IMR-90 (cell line): ENCODE results near the gene TM9SF4. TPM values are rescaled to one million over a fixed set of nuclear protein-coding genes. Genes with fewer than 3 reads are reported as not detected.

ENCODE experiments used
- ATAC-seq: fragments of 200-7000 bp; cut with Tn5 transposase; 2 replicates; pipeline ENCODE4 v1.9.1; 2020; ENCODE audit warnings: low read depth, mild to moderate bottlenecking, moderate library complexity
- BruUV-seq: library from RNA; stranded (reverse); fragments of 400-500 nt; replicated peaks from 2 replicates; lab custom pipeline; 2021; lab: Mats Ljungman, UMichigan
- CTCF ChIA-PET: fragments of 300-600 bp; formaldehyde crosslinking; extraction: SDS; loops from one replicate; lab custom pipeline; 2021; ENCODE audit warnings: antibody characterized with exemption; lab: Yijun Ruan, JAX
- POLR2A ChIA-PET: fragments of 300-600 bp; sonication (Branson Sonifier 250); formaldehyde crosslinking; loops from one replicate; lab custom pipeline; 2022; ENCODE audit warnings: antibody characterized with exemption; ENCODE audit not compliant: unreplicated experiment; lab: Charles Lee
- DNase-seq: peaks from one replicate; pipeline ENCODE4 v3.0.0; 2013
- H2AFZ ChIP-seq: replicated peaks from 2 replicates; pipeline ENCODE3; 2013; ENCODE audit warnings: low read length, mild to moderate bottlenecking; ENCODE audit not compliant: poor library complexity
- H2AK5ac ChIP-seq: 2 replicates; pipeline ENCODE4 v1.6.1; 2013; ENCODE audit warnings: low read depth, low read length, inconsistent platforms
- H2AK9ac ChIP-seq: replicated peaks from 2 replicates; pipeline ENCODE3; 2013; ENCODE audit warnings: mild to moderate bottlenecking, low read depth, low read length, moderate library complexity; ENCODE audit not compliant: poor library complexity
- H2BK120ac ChIP-seq: 2 replicates; pipeline ENCODE4 v1.6.1; 2013; ENCODE audit warnings: low read depth, low read length, inconsistent platforms
- H2BK15ac ChIP-seq: 3 replicates; pipeline ENCODE4 v1.6.1; 2013; ENCODE audit warnings: low read depth, low read length, inconsistent platforms
- H2BK20ac ChIP-seq: 2 replicates; pipeline ENCODE4 v1.6.1; 2013; ENCODE audit warnings: low read depth, mild to moderate bottlenecking, inconsistent platforms, low read length, moderate library complexity
- H2BK5ac ChIP-seq: 2 replicates; pipeline ENCODE4 v1.6.1; 2013; ENCODE audit warnings: mild to moderate bottlenecking, low read depth, low read length, inconsistent platforms; ENCODE audit not compliant: poor library complexity, severe bottlenecking
- H3K14ac ChIP-seq: replicated peaks from 2 replicates; pipeline ENCODE4 v1.6.1; 2013; ENCODE audit warnings: low read depth, low read length, inconsistent platforms
- H3K18ac ChIP-seq: 2 replicates; pipeline ENCODE4 v1.6.1; 2013; ENCODE audit warnings: low read depth, low read length, control low read depth
- H3K23ac ChIP-seq: 2 replicates; pipeline ENCODE4 v1.6.1; 2013; ENCODE audit warnings: low read depth, low read length, inconsistent platforms
- H3K27ac ChIP-seq: 2 replicates; pipeline ENCODE4 v1.5.1; 2013; ENCODE audit warnings: mild to moderate bottlenecking, control low read depth, low read length; ENCODE audit not compliant: insufficient read depth
- H3K27me3 ChIP-seq: 2 replicates; pipeline ENCODE4 v1.6.1; 2013; ENCODE audit warnings: low read length; ENCODE audit not compliant: control insufficient read depth, insufficient read depth
- H3K36me3 ChIP-seq: 2 replicates; pipeline ENCODE4 v1.6.1; 2013; ENCODE audit warnings: low read length, mixed read lengths; ENCODE audit not compliant: control insufficient read depth, insufficient read depth
- H3K4ac ChIP-seq: 2 replicates; pipeline ENCODE4 v1.6.1; 2013; ENCODE audit warnings: low read depth, low read length, inconsistent platforms
- H3K4me1 ChIP-seq: 2 replicates; pipeline ENCODE4 v1.6.1; 2013; ENCODE audit warnings: low read length, mixed read lengths; ENCODE audit not compliant: control insufficient read depth, insufficient read depth
- H3K4me2 ChIP-seq: 2 replicates; pipeline ENCODE4 v1.6.1; 2013; ENCODE audit warnings: low read depth, mild to moderate bottlenecking, control low read depth, low read length, moderate library complexity
- H3K4me3 ChIP-seq: 2 replicates; pipeline ENCODE4 v1.5.1; 2013; ENCODE audit warnings: low read depth, mild to moderate bottlenecking, control low read depth, low read length, moderate library complexity; ENCODE audit not compliant: insufficient read depth
- H3K56ac ChIP-seq: 2 replicates; pipeline ENCODE4 v1.6.1; 2013; ENCODE audit warnings: low read length, inconsistent platforms; ENCODE audit not compliant: insufficient read depth; ENCODE audit errors: extremely low read depth
- H3K79me1 ChIP-seq, 2 experiments: 2 replicates each; pipeline ENCODE4 v1.6.1; 2013; ENCODE audit warnings: low read length in 2 of 2, inconsistent platforms in 1 of 2, low read depth in 1 of 2
- H3K9ac ChIP-seq: 2 replicates; pipeline ENCODE4 v1.6.1; 2013; ENCODE audit warnings: low read depth, low read length, control low read depth
- H3K9me1 ChIP-seq: 2 replicates; pipeline ENCODE4 v1.6.1; 2013; ENCODE audit warnings: low read length, inconsistent platforms; ENCODE audit not compliant: insufficient read depth
- H3K9me3 ChIP-seq: 2 replicates; pipeline ENCODE4 v1.6.1; 2013; ENCODE audit warnings: low read length; ENCODE audit not compliant: control insufficient read depth, insufficient read depth
- H4K20me1 ChIP-seq: 2 replicates; pipeline ENCODE4 v1.6.1; 2013; ENCODE audit warnings: low read length, inconsistent platforms; ENCODE audit not compliant: insufficient read depth
- H4K5ac ChIP-seq: 2 replicates; pipeline ENCODE4 v1.6.1; 2013; ENCODE audit warnings: mild to moderate bottlenecking, low read depth, low read length, control low read depth
- H4K8ac ChIP-seq, 2 experiments: 2 replicates each; pipeline ENCODE4 v1.6.1; 2013; ENCODE audit warnings: low read depth in 2 of 2, low read length in 2 of 2, control low read depth in 1 of 2, inconsistent platforms in 1 of 2
- H4K91ac ChIP-seq: 2 replicates; pipeline ENCODE4 v1.6.1; 2013; ENCODE audit warnings: low read depth, low read length, inconsistent platforms; ENCODE audit not compliant: insufficient read depth
- BHLHE40 ChIP-seq: fragments of 150-350 bp; IDR thresholded peaks from 2 replicates; pipeline ENCODE4 v1.6.1; 2016; ENCODE audit warnings: mild to moderate bottlenecking, low read depth, low read length
- CEBPB ChIP-seq: IDR thresholded peaks from 2 replicates; pipeline ENCODE4 v1.6.1; 2012; ENCODE audit warnings: low read depth, low read length, improper control_type of control experiment
- CHD1 ChIP-seq: IDR thresholded peaks from 2 replicates; pipeline ENCODE4 v1.6.1; 2012; ENCODE audit warnings: low read depth, low read length, improper control_type of control experiment
- ELK1 ChIP-seq: fragments of 150-350 bp; IDR thresholded peaks from 2 replicates; pipeline ENCODE4 v1.6.1; 2016; ENCODE audit warnings: low read depth, mild to moderate bottlenecking, low read length, moderate library complexity, borderline replicate concordance
- FOS ChIP-seq: fragments of 150-350 bp; IDR thresholded peaks from 2 replicates; pipeline ENCODE4 v1.6.1; 2016; ENCODE audit warnings: low read depth, low read length
- MAFK ChIP-seq: IDR thresholded peaks from 2 replicates; pipeline ENCODE4 v1.6.1; 2012; ENCODE audit warnings: low read depth, low read length, improper control_type of control experiment
- MAZ ChIP-seq: IDR thresholded peaks from 2 replicates; pipeline ENCODE4 v1.6.1; 2012; ENCODE audit warnings: low read depth, mild to moderate bottlenecking, low read length, improper control_type of control experiment, moderate library complexity, borderline replicate concordance
- MXI1 ChIP-seq: IDR thresholded peaks from 2 replicates; pipeline ENCODE4 v1.6.1; 2012; ENCODE audit warnings: low read depth, mild to moderate bottlenecking, low read length, moderate library complexity, borderline replicate concordance
- POLR2A ChIP-seq: IDR thresholded peaks from 2 replicates; pipeline ENCODE4 v1.6.1; 2012; ENCODE audit warnings: mild to moderate bottlenecking, low read depth, low read length
- RAD21 ChIP-seq: IDR thresholded peaks from 2 replicates; pipeline ENCODE4 v1.6.1; 2012; ENCODE audit warnings: low read length, improper control_type of control experiment
- RCOR1 ChIP-seq: IDR thresholded peaks from 2 replicates; pipeline ENCODE4 v1.6.1; 2012; ENCODE audit warnings: mild to moderate bottlenecking, low read length, improper control_type of control experiment; ENCODE audit not compliant: insufficient replicate concordance
- USF2 ChIP-seq: fragments of 150-350 bp; IDR thresholded peaks from 2 replicates; pipeline ENCODE4 v1.6.1; 2017; ENCODE audit warnings: mild to moderate bottlenecking, antibody characterized with exemption, low read length, low read depth
- WGBS, 2 experiments: methylation state at CpG; one replicate each; pipeline versions ENCODE4 v1.1.5 to v1.1.7; 2013; ENCODE audit warnings: missing lambda C conversion rate in 2 of 2; ENCODE audit not compliant: insufficient read length in 1 of 2; ENCODE audit errors: extremely low coverage in 2 of 2; 5-methylcytosine and 5-hydroxymethylcytosine counted together
- dilution Hi-C: fragments of 300-500 bp; cut with HindIII; formaldehyde crosslinking; loops from one replicate; pipeline ENCODE4 v1.14.3; 2018; ENCODE audit warnings: low sequenced_read_pairs; ENCODE audit not compliant: unreplicated experiment
- in situ Hi-C: fragments of 300-500 bp; cut with MboI; formaldehyde crosslinking; loops from 3 replicates; pipeline ENCODE4 v1.14.3; 2019; ENCODE audit warnings: low sequenced_read_pairs, inconsistent platforms, mixed read lengths
- intact Hi-C: fragments of 100-400 bp; cut with micrococcal nuclease; formaldehyde crosslinking; loops from 2 replicates; pipeline ENCODE4 v1.10.0; 2022
- polyA plus RNA-seq, 3 experiments: library from polyadenylated mRNA; depleted of rRNA; stranded (reverse); fragments of >200 nt; gene quantifications; 2 replicates each; pipeline ENCODE4 v1.2.3, GENCODE V29; 2012; ENCODE audit warnings: low replicate concordance in 1 of 3
- total RNA-seq: library from RNA; depleted of rRNA; stranded (reverse); fragments of >200 nt; gene quantifications from 2 replicates; pipeline ENCODE4 v1.2.3, GENCODE V29; 2012

The TM9SF4 gene
- total and polyA plus RNA-seq, 2 of the 4 experiments (the other 2 are of a cell fraction) = 35.3 to 59.1 TPM

GRCh38 chr20:32124916-32125454 lies 15.5 kb downstream of the TM9SF4 start:
- Histone ChIP-seq H4K20me1 (peaks cover 55% of the 10 kb centered on the region), H2AK9ac (no peak overlapping the region), H3K36me3 (no peaks in the 10 kb centered on the region), H2BK5ac (no peak overlapping the region), H3K9me3 (no peaks in the 10 kb centered on the region), H2BK15ac (no peak overlapping the region), H3K23ac (no peak overlapping the region), H3K4ac (no peak overlapping the region), H3K9me1 (peaks cover 9% of the 10 kb centered on the region), H3K4me3 (no peak overlapping the region), H4K91ac (no peak overlapping the region), H3K4me2 (no peak overlapping the region), H2AFZ (no peak overlapping the region), H2BK20ac (no peak overlapping the region), H3K56ac (no peak overlapping the region), H4K8ac (no peak overlapping the region), H3K27ac (no peak overlapping the region), H3K79me1 (peaks cover 36 to 60% of the 10 kb centered on the region in 2 experiments), H2AK5ac (no peak overlapping the region), H3K14ac (no peak overlapping the region), H3K27me3 (no peaks in the 10 kb centered on the region), H3K4me1 (no peaks in the 10 kb centered on the region), H2BK120ac (no peak overlapping the region), H3K9ac (no peak overlapping the region), H3K18ac (no peak overlapping the region), H4K5ac (no peak overlapping the region)
- dilution Hi-C loops = no loop called here
- BruUV-seq = no TSS peak
- WGBS, 2 experiments = 90% methylated on average over 2 of the region's 4 CpGs; no CpG with 5 or more reads in 1 of the 2 experiments
- intact Hi-C loops = no loop called here
- DNase-seq (no peak), ATAC-seq (no peak)
- CTCF ChIA-PET = no interaction called here
- in situ Hi-C loops = no loop called here
- POLR2A ChIA-PET = interaction anchor here (0.7 kb wide), 1 partner anchor 15 kb away, joined by 18 read pairs; no protein-coding TSS in a partner anchor
- TF ChIP-seq POLR2A = no peak
- no peak for TF ChIP-seq MXI1
- no peak for TF ChIP-seq FOS
- no peak for TF ChIP-seq USF2
- no peak for TF ChIP-seq RAD21
- no peak for TF ChIP-seq ELK1
- no peak for TF ChIP-seq RCOR1
- no peak for TF ChIP-seq MAFK
- TF ChIP-seq BHLHE40 = no peak
- TF ChIP-seq CEBPB = no peak
- TF ChIP-seq MAZ = no peak
- TF ChIP-seq CHD1 = no peak
